WTC11 (cell line): ENCODE data around the gene TAF4. TPM values are rescaled to one million over a fixed set of nuclear protein-coding genes. Genes with fewer than 3 reads are reported as not detected.
A peak's percentile ranks its signal among the peaks of the same experiment; 100 is the strongest.
"Not testable (repeated sequence)": the region's sequence is repeated elsewhere in the genome, so short reads cannot be mapped to it uniquely, and the experiment has no call there.

Source experiments
- ATAC-seq: fragments of 200-7000 bp; cut with Tn5 transposase; 2 replicates; pipeline ENCODE4 v1.10.0; 2021; ENCODE audit warnings: mild to moderate bottlenecking, moderate library complexity
- CTCF ChIA-PET: fragments of 300-600 bp; sonication (Branson Sonifier 250); formaldehyde crosslinking; loops from one replicate; lab custom pipeline; 2021; ENCODE audit warnings: antibody characterized with exemption; lab: Charles Lee
- POLR2A ChIA-PET: fragments of 350-600 bp; sonication (Branson Sonifier 250); formaldehyde crosslinking; loops from one replicate; lab custom pipeline; 2021; ENCODE audit warnings: antibody characterized with exemption; lab: Charles Lee
- DNase-seq: peaks from one replicate; pipeline ENCODE4 v3.0.0; 2021; ENCODE audit warnings: low spot score
- H3K27ac Mint-ChIP-seq: 2 replicates; pipeline ENCODE4 v1.8.0; 2021; ENCODE audit warnings: mixed read lengths
- H3K27me3 Mint-ChIP-seq: 2 replicates; pipeline ENCODE4 v1.8.0; 2021; ENCODE audit warnings: low read depth, mild to moderate bottlenecking, moderate library complexity, mixed read lengths
- H3K36me3 Mint-ChIP-seq: 2 replicates; pipeline ENCODE4 v1.8.0; 2021; ENCODE audit warnings: mixed read lengths
- H3K4me1 Mint-ChIP-seq: 2 replicates; pipeline ENCODE4 v1.8.0; 2022; ENCODE audit warnings: mixed read lengths
- H3K4me3 Mint-ChIP-seq: 2 replicates; pipeline ENCODE4 v1.8.0; 2021; ENCODE audit warnings: mild to moderate bottlenecking, moderate library complexity, mixed read lengths
- H3K9me3 Mint-ChIP-seq: 2 replicates; pipeline ENCODE4 v1.8.0; 2021; ENCODE audit warnings: mixed read lengths
- CREB1 ChIP-seq: sonication (generic); formaldehyde crosslinking; IDR thresholded peaks from 2 replicates; pipeline ENCODE4 v1.8.0; 2023; ENCODE audit warnings: mild to moderate bottlenecking, missing genetic modification reagents
- FOXJ3 ChIP-seq: sonication (generic); formaldehyde crosslinking; IDR thresholded peaks from 2 replicates; pipeline ENCODE4 v1.9.0; 2021; ENCODE audit warnings: missing genetic modification reagents, mild to moderate bottlenecking, borderline replicate concordance
- GRHL2 ChIP-seq: fragments of 250-450 bp; sonication (Bioruptor Pico); IDR thresholded peaks from 2 replicates; pipeline ENCODE4 v1.8.0; 2022; ENCODE audit warnings: mild to moderate bottlenecking, moderate library complexity; ENCODE audit not compliant: insufficient replicate concordance, severe bottlenecking
- NFATC4 ChIP-seq: fragments of 250-450 bp; sonication (Bioruptor Pico); IDR thresholded peaks from 2 replicates; pipeline ENCODE4 v1.9.0; 2021; ENCODE audit warnings: mild to moderate bottlenecking
- NR2C2 ChIP-seq: sonication (generic); formaldehyde crosslinking; IDR thresholded peaks from 2 replicates; pipeline ENCODE4 v1.8.0; 2022; ENCODE audit warnings: mild to moderate bottlenecking, missing genetic modification reagents
- TP53 ChIP-seq: sonication (generic); formaldehyde crosslinking; IDR thresholded peaks from 2 replicates; pipeline ENCODE4 v1.8.1; 2023; ENCODE audit warnings: mild to moderate bottlenecking, missing genetic modification reagents
- ZNF232 ChIP-seq: sonication (generic); formaldehyde crosslinking; IDR thresholded peaks from 2 replicates; pipeline ENCODE4 v1.8.0; 2022; ENCODE audit warnings: mild to moderate bottlenecking, missing genetic modification reagents
- total RNA-seq: library from RNA; stranded (reverse); gene quantifications from 3 replicates; pipeline ENCODE4 v1.2.3, GENCODE V29; 2021
- TF ChIP-seq, protein P1 (sequence below): sonication (generic); formaldehyde crosslinking; IDR thresholded peaks from 2 replicates; pipeline ENCODE4 v1.8.1; 2022; ENCODE audit warnings: mild to moderate bottlenecking, moderate library complexity, missing genetic modification reagents
- TF ChIP-seq, protein P2 (sequence below): sonication (generic); formaldehyde crosslinking; IDR thresholded peaks from 2 replicates; pipeline ENCODE4 v1.8.1; 2023; ENCODE audit warnings: mild to moderate bottlenecking, moderate library complexity, missing genetic modification reagents
- TF ChIP-seq, protein P3 (sequence below): sonication (generic); formaldehyde crosslinking; IDR thresholded peaks from 2 replicates; pipeline ENCODE4 v1.8.0; 2022; ENCODE audit warnings: mild to moderate bottlenecking, missing genetic modification reagents
- TF ChIP-seq, protein P4 (sequence below): sonication (generic); formaldehyde crosslinking; IDR thresholded peaks from 2 replicates; pipeline ENCODE4 v1.8.0; 2022; ENCODE audit warnings: mild to moderate bottlenecking, missing genetic modification reagents
- TF ChIP-seq, protein P5 (sequence below): fragments of 250-450 bp; sonication (Bioruptor Pico); IDR thresholded peaks from 2 replicates; pipeline ENCODE4 v1.9.0; 2021; ENCODE audit warnings: mild to moderate bottlenecking
- TF ChIP-seq, protein P6 (sequence below): sonication (generic); formaldehyde crosslinking; IDR thresholded peaks from 2 replicates; pipeline ENCODE4 v1.8.0; 2023; ENCODE audit warnings: missing genetic modification reagents, mild to moderate bottlenecking, borderline replicate concordance

TAF4 gene
- total RNA-seq, 1 experiment from 2014 or later: 34.4 TPM

DNA sequence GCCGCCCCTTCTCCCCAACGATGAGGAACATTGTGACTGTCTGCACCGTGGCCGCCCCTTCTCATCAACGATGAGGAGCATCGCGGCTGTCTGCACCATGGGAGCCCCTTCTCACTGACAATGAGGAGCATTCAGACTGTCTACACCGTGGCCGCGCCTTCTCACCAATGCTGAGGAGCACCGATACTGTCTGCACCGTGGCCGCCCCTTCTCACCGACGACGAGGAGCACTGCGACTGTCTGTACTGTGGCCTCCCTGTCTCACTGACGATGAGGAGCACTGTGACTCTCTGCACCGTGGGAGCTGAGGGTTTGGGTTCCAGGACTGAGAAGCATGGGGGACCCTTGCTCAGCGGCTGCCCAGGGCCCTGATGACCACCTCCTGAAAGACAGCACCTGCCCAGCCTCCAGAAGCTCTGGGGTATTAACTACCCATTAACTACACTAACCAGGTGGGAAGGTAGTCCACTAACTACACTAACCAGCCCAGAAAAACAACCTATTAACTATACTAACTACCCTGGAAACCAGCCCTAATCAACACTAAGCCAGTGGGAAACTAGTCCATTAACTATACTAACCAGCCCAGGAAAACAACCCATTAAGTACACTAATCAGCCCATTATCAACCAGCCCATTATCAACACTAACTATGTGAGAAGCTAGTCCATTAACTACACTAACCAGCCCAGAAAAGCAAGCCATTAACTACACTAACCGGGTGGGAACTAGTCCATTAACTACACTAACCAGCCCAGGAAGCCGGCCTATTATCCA lies 116.9 kb downstream of the TAF4 start:
- no peak overlapping the region for H3K4me3 Mint-ChIP-seq
- H3K4me1 Mint-ChIP-seq: peaks cover 14% of the 10 kb centered on the region
- no peak overlapping the region for H3K27ac Mint-ChIP-seq
- no peaks in the 10 kb centered on the region for H3K27me3 Mint-ChIP-seq
- ATAC-seq (no peak), DNase-seq (peak; percentile 4)
- peaks cover 8% of the 10 kb centered on the region for H3K36me3 Mint-ChIP-seq
- TF ChIP-seq FOXJ3 (CRISPR knock-in tag) (no peak), ZNF232 (CRISPR knock-in tag) (no peak), GRHL2 (no peak)
- TF ChIP-seq, protein P1, sequence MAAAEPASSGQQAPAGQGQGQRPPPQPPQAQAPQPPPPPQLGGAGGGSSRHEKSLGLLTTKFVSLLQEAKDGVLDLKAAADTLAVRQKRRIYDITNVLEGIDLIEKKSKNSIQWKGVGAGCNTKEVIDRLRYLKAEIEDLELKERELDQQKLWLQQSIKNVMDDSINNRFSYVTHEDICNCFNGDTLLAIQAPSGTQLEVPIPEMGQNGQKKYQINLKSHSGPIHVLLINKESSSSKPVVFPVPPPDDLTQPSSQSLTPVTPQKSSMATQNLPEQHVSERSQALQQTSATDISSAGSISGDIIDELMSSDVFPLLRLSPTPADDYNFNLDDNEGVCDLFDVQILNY (CRISPR knock-in tag): no peak
- TF ChIP-seq, protein P2, sequence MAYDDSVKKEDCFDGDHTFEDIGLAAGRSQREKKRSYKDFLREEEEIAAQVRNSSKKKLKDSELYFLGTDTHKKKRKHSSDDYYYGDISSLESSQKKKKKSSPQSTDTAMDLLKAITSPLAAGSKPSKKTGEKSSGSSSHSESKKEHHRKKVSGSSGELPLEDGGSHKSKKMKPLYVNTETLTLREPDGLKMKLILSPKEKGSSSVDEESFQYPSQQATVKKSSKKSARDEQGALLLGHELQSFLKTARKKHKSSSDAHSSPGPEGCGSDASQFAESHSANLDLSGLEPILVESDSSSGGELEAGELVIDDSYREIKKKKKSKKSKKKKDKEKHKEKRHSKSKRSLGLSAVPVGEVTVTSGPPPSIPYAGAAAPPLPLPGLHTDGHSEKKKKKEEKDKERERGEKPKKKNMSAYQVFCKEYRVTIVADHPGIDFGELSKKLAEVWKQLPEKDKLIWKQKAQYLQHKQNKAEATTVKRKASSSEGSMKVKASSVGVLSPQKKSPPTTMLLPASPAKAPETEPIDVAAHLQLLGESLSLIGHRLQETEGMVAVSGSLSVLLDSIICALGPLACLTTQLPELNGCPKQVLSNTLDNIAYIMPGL (CRISPR knock-in tag): no peak
- TF ChIP-seq, protein P3, sequence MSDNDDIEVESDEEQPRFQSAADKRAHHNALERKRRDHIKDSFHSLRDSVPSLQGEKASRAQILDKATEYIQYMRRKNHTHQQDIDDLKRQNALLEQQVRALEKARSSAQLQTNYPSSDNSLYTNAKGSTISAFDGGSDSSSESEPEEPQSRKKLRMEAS (CRISPR knock-in tag): no peak
- TF ChIP-seq, protein P4, sequence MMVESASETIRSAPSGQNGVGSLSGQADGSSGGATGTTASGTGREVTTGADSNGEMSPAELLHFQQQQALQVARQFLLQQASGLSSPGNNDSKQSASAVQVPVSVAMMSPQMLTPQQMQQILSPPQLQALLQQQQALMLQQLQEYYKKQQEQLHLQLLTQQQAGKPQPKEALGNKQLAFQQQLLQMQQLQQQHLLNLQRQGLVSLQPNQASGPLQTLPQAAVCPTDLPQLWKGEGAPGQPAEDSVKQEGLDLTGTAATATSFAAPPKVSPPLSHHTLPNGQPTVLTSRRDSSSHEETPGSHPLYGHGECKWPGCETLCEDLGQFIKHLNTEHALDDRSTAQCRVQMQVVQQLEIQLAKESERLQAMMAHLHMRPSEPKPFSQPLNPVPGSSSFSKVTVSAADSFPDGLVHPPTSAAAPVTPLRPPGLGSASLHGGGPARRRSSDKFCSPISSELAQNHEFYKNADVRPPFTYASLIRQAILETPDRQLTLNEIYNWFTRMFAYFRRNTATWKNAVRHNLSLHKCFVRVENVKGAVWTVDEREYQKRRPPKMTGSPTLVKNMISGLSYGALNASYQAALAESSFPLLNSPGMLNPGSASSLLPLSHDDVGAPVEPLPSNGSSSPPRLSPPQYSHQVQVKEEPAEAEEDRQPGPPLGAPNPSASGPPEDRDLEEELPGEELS (CRISPR knock-in tag): no peak
- TF ChIP-seq, protein P5, sequence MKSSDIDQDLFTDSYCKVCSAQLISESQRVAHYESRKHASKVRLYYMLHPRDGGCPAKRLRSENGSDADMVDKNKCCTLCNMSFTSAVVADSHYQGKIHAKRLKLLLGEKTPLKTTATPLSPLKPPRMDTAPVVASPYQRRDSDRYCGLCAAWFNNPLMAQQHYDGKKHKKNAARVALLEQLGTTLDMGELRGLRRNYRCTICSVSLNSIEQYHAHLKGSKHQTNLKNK (CRISPR knock-in tag): no peak
- POLR2A ChIA-PET: no interaction called here
- CTCF ChIA-PET: no interaction called here
- H3K9me3 Mint-ChIP-seq: 0 out of 2 replicates have a peak, but pooled peaks cover 3% of the 10 kb centered on the region

DNA sequence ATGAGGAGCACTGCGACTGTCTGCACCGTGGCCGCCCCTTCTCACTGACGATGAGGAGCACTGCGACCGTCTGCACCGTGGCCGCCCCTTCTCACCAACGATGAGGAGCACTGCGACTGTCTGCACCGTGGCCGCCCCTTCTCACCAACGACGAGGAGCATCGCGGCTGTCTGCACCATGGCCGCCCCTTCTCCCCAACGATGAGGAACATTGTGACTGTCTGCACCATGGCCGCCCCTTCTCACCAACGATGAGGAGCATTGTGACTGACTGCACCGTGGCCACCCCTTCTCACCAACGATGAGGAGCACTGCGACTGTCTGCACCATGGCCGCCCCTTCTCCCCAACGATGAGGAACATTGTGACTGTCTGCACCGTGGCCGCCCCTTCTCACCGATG lies 117.6 kb downstream of the TAF4 start:
- ATAC-seq, POLR2A ChIA-PET, CTCF ChIA-PET, H3K9me3 Mint-ChIP-seq, H3K4me3 Mint-ChIP-seq, H3K27me3 Mint-ChIP-seq, H3K36me3 Mint-ChIP-seq, H3K27ac Mint-ChIP-seq: not testable (repeated sequence)
- DNase-seq: peak; percentile 4
- H3K4me1 Mint-ChIP-seq: peaks cover 14% of the 10 kb centered on the region

DNA sequence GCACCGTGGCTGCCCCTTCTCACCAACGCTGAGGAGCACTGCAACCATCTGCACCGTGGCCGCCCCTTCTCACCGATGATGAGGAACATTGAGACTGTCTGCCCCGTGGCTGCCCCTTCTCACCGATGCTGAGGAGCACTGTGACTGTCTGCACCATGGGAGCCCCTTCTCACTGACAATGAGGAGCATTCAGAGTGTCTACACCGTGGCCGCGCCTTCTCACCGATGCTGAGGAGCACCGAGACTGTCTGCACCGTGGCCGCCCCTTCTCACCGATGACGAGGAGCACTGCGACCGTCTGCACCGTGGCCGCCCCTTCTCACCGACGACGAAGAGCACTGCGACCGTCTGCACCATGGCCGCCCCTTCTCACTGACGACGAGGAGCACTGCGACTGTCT lies 120.2 kb downstream of the TAF4 start:
- H3K27me3 Mint-ChIP-seq, ATAC-seq, POLR2A ChIA-PET, CTCF ChIA-PET, H3K4me1 Mint-ChIP-seq, H3K4me3 Mint-ChIP-seq, H3K27ac Mint-ChIP-seq, H3K36me3 Mint-ChIP-seq, H3K9me3 Mint-ChIP-seq: not testable (repeated sequence)
- DNase-seq: peak; percentile 5

DNA sequence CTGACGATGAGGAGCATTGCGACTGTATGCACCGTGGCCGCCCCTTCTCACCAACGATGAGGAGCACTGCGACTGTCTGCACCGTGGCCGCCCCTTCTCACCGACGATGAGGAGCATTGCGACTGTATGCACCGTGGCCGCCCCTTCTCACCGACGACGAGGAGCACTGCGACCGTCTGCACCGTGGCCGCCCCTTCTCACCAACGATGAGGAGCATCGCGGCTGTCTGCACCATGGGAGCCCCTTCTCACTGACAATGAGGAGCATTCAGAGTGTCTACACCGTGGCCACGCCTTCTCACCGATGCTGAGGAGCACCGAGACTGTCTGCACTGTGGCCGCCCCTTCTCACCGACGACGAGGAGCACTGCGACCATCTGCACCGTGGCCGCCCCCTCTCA lies 120.7 kb downstream of the TAF4 start:
- H3K27me3 Mint-ChIP-seq, H3K4me1 Mint-ChIP-seq, H3K36me3 Mint-ChIP-seq, H3K9me3 Mint-ChIP-seq, CTCF ChIA-PET, POLR2A ChIA-PET, ATAC-seq, H3K4me3 Mint-ChIP-seq, H3K27ac Mint-ChIP-seq: not testable (repeated sequence)
- peak; percentile 4 for DNase-seq

DNA sequence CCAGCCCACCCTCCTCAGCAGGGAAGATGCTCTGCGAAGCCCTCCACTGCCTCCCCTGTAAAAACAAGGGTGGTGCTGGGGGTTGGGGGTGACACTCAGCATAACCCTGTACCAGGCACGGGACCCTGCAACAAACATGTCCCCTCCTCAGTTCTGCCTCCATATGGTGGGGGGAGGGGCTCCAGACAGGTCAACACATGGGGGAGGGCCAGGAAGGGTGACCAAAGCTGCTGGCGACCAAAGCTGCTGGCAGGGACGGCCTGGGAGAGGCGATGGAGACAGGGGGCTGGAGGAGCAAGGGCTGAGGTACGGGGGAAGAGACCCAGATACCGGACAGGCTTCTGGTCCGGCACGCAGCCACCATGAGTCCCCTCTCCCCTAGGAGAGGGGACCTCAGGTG lies 123.2 kb downstream of the TAF4 start:
- Mint-ChIP-seq H3K27ac (no peak overlapping the region), H3K9me3 (0 out of 2 replicates have a peak, but pooled peaks cover 2% of the 10 kb centered on the region), H3K4me3 (no peak overlapping the region), H3K4me1 (no peaks in the 10 kb centered on the region), H3K36me3 (peaks cover 6% of the 10 kb centered on the region), H3K27me3 (no peaks in the 10 kb centered on the region)
- POLR2A ChIA-PET: no interaction called here
- ATAC-seq (no peak), DNase-seq (peak; percentile 8)
- CTCF ChIA-PET: no interaction called here
- TF ChIP-seq, protein P6, sequence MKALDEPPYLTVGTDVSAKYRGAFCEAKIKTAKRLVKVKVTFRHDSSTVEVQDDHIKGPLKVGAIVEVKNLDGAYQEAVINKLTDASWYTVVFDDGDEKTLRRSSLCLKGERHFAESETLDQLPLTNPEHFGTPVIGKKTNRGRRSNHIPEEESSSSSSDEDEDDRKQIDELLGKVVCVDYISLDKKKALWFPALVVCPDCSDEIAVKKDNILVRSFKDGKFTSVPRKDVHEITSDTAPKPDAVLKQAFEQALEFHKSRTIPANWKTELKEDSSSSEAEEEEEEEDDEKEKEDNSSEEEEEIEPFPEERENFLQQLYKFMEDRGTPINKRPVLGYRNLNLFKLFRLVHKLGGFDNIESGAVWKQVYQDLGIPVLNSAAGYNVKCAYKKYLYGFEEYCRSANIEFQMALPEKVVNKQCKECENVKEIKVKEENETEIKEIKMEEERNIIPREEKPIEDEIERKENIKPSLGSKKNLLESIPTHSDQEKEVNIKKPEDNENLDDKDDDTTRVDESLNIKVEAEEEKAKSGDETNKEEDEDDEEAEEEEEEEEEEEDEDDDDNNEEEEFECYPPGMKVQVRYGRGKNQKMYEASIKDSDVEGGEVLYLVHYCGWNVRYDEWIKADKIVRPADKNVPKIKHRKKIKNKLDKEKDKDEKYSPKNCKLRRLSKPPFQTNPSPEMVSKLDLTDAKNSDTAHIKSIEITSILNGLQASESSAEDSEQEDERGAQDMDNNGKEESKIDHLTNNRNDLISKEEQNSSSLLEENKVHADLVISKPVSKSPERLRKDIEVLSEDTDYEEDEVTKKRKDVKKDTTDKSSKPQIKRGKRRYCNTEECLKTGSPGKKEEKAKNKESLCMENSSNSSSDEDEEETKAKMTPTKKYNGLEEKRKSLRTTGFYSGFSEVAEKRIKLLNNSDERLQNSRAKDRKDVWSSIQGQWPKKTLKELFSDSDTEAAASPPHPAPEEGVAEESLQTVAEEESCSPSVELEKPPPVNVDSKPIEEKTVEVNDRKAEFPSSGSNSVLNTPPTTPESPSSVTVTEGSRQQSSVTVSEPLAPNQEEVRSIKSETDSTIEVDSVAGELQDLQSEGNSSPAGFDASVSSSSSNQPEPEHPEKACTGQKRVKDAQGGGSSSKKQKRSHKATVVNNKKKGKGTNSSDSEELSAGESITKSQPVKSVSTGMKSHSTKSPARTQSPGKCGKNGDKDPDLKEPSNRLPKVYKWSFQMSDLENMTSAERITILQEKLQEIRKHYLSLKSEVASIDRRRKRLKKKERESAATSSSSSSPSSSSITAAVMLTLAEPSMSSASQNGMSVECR (CRISPR knock-in tag): no peak
- TF ChIP-seq TP53 (CRISPR knock-in tag) (no peak), NR2C2 (CRISPR knock-in tag) (no peak), NFATC4 (CRISPR knock-in tag) (no peak), CREB1 (CRISPR knock-in tag) (no peak)
